NK-92 treated with Interleukin-12 subunit alpha and Interleukin-12 subunit beta, amount 100 ng/mL, for 24 hours (cell line): Measurements from ENCODE around the gene C3.
"Not testable (repeated sequence)": the region's sequence is repeated elsewhere in the genome, so short reads cannot be mapped to it uniquely, and the experiment has no call there.

ENCODE experiments used
- DNase-seq: peaks from one replicate; lab custom pipeline; 2025; lab: John Stamatoyannopoulos, UW

The C3 gene

DNA sequence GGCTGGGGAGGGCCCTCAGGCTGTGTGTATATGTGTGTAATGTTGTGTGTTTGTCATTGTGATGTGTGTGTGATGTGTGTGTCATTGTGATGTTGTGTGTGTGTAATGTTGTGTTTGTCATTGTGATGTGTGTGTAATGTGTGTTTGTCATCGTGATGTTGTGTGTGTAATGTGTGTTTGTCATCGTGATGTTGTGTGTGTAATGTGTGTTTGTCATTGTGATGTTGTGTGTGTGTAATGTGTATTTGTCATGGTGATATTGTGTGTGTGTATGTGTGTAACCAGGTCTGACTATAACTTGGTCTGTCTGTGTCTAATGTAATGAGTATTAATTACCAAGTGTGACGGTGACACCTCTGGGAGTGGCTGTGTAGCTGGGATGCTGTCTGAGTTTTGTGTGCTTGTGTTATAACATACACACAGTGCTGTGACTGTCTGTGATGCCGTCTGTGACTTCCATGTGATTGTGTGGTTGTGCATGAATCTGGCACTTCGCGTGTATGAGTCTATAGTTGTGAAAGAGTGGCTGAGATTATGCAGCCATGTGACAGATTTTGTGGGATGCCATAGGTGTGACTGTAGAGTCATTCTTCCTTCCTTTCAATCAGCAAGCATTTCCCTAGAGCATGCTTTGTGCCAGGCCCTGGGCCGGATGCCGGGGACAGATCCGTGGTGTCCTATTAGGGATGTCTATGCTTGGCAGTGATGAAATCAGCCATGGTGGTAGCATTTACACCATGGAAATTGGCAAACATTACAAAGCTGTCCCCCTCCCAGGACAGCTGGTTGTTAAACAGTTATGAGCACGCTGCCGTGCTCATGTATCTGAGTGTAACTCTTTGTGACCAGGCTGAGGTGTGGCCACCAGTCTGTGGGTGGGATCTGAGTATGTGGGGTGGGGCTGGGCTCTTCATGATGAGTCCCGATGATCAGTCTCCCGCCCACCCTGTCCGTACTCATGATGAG is 56.9 kb downstream of the C3 start:
- peak; percentile 53 for DNase-seq

- DNase-seq = no peak
Observed at GRCh38 chr19:6662702-6663101, 57.7 kb downstream of the C3 start.

DNA sequence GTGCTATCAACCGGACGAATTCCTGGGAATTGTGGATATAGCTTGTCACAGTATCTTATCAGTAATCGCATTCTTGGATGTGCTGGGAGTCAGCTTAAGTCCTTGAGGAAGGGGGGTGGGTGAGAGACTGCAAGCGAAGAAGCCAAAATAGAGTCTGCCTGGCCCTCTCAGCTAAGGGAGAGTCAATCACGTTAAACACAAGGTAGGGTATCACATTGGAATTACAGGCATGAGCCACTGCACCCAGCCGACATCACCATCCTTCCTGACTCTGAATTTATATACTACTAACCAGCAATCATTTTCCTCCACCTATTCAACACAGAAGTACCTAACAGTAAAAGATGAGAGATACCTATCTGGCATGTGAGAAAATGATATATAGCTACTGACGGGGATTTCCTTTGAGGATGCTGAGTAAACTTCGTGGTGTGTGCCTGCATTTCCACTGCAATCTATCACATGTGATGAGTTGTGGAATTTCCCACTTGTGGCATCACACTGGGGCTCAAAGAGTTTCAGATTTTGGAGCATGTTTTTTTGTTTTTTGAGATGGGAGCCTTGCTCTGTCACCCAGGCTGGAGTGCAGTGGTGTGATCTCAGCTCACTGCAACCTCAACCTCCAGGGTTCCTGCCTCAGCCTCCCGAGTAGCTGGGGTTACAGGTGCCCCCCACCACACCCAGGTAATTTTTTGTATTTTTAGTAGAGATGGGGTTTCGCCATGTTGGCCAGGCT is 58.8 kb downstream of the C3 start:
- peak; percentile 49 for DNase-seq

GRCh38 chr19:6660930-6661329 is 59.5 kb downstream of the C3 start:
- DNase-seq = no peak

GRCh38 chr19:6656390-6656789 is 64.1 kb downstream of the C3 start:
- not testable (repeated sequence) for DNase-seq

DNA sequence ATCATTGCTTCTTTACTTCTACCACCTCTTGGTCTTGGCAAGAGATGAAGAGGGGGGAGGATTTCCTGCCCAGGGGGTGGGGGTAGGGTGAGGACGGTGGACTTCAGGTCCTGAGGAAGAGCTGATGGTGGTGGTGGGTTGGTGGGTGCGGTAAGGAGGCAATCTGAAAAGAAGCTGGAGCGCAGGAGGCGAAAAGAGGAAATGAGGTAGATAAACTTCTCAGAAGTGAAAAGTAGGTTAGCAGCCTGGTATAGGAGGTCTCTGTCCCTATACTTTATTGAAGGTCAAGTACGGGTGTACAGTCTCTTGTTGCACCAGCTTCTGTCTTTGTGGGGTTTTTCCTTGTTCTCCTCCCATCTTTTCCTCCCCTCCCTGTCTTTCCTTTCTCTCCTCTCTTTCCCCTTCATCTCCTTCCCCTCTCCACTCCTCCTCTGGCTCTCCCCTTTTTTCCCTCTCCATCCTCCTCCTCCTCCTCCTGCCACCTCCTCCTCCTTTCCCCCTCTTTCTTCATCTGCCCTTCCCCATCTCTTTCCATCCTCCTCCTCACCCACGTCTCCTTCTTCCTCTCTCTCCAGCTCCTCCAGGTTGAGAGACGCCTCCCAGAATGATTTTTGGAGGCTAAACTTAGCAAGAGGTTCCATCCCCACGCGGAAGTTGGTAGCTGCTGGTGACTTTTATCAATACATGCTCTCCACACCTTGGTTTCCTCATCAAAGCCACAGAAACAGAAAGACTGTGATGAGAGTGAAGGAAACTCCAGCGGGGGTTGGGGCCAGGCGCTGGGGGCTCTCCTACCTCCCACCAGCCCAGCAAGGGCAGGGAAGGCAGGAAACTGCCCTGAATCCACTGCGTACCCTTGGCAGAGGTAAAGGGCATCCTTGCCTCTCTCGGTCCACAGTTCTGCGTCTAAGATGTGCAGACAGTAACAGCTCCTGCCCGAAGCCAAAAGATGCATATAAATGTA is 65.8 kb downstream of the C3 start:
- peak; percentile 71 for DNase-seq

DNA sequence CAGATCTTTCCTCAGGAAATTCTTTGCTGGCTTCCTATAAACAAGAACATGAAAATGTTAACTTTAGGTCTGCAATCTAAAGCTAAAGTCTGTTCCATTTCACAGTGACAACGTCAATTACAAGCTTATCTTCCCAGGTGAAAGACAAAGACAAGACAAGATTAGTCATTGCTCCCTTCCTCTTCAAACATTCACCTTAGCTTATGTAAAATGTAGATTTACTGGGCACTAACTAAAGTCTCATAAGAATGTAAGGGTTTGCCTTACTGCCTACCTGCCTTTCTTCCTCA is 67.7 kb downstream of the C3 start:
- no peak for DNase-seq

- DNase-seq = no peak
Observed at GRCh38 chr19:6651965-6652804, 68.3 kb downstream of the C3 start.

DNA sequence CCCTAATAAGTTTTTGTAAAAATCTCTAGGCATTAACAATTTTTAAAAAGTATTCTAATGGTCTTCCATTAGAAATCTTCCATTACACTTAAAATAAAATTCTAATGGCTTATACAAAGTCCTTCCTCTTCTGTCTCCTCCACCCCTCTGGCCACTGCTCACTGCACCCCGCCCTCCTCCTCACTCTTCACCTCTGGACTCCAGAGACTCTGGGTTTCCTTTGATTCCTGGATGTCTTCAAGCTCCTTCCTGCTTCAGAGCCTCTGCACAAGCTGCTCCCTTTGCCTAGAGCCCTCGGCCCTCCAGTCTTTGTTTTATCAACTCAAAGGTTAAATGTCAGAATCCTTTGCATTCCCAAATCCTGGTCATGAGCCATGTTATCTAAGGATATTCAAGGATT is 71.3 kb downstream of the C3 start:
- DNase-seq = no peak

DNA sequence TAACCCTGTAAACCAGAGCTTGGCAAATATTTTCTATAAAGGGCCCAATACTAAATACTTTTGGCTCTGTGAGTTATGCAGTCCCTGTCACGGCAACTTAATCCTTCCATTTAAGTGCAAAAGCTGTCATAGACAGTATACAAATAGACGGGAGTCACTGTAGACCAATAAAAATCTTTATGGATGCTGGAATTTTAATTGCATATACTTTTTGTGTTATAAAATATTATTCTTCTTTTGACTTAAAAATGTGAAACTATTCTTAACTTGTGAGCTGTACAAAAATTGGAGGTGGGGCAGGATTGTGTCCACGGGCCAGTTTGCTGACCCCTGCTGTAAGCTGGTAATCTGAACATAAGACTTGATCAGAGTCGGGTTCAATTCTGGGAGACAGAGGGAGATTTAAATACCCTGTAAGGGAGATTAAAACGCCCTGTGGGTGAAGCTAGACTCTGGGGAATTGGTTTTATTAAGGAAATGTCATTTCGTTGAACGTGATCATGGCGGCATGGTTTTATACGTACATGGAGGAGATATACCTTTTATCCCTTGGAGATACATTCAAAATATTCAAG is 72.2 kb downstream of the C3 start:
- no peak for DNase-seq

GRCh38 chr19:6644796-6645195 is 75.7 kb downstream of the C3 start:
- no peak for DNase-seq

DNA sequence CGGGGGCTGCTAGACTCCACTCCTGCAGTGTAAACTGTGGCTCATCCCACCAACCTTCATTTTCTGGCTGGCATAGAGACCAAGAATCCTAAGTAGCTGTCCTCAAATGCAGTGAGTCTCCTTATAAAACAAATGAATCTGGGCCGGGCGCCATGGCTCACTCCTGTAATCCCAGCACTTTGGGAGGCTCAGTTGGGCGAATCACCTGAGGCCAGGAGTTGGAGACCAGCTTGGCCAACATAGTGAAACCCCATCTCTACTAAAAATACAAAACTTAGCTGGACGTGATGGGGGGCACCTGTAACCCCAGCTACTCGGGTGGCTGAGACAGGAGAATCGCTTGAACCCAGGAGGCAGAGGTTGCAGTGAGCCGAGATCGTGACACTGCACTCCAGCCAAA is 80.1 kb downstream of the C3 start:
- not testable (repeated sequence) for DNase-seq

GRCh38 chr19:6639439-6639838 is 81.0 kb downstream of the C3 start:
- DNase-seq = peak; percentile 56

- DNase-seq = not testable (repeated sequence)
Observed at GRCh38 chr19:6633456-6633813, 87.0 kb downstream of the C3 start.

- peak; percentile 48 for DNase-seq
Observed at GRCh38 chr19:6632747-6633455, 87.5 kb downstream of the C3 start.

GRCh38 chr19:6632002-6632621 is 88.3 kb downstream of the C3 start:
- DNase-seq = peak; percentile 46
